Right lobe of liver (tissue), 6 donors: ENCODE results near the gene TMEM245. TPM values are rescaled to one million over a fixed set of nuclear protein-coding genes. Genes with fewer than 3 reads are reported as not detected.

ENCODE experiments used
- ATAC-seq, 4 donors: fragments of 200-7000 bp; cut with Tn5 transposase; one replicate each; pipeline ENCODE4 v1.9.1; 2020; ENCODE audit warnings: mild to moderate bottlenecking in 4 of 4, moderate library complexity in 4 of 4
- DNase-seq, 3 donors: peaks; one replicate each; pipeline ENCODE4 v3.0.0-alpha.2; 2020
- H3K27ac ChIP-seq, 3 donors: fragments of 200-600 bp; one replicate each; pipeline ENCODE4 v1.8.0; 2022
- H3K27me3 ChIP-seq, 2 donors: fragments of 200-600 bp; one replicate each; pipeline ENCODE4 v1.8.0; 2022
- H3K36me3 ChIP-seq, 4 donors: fragments of 200-600 bp; sonication (generic) in 1 of 4; one replicate each; pipeline versions ENCODE4 v1.5.1 to v1.8.0; 2017 to 2022; ENCODE audit warnings: control low read depth in 1 of 4
- H3K4me1 ChIP-seq, 4 donors: fragments of 200-600 bp; sonication (generic) in 1 of 4; one replicate each; pipeline versions ENCODE4 v1.5.1 to v1.8.0; 2017 to 2022; ENCODE audit warnings: control low read depth in 1 of 4
- H3K4me3 ChIP-seq, 3 donors: fragments of 200-600 bp; one replicate each; pipeline ENCODE4 v1.8.0; 2022
- H3K9me3 ChIP-seq, 4 donors: fragments of 200-600 bp; sonication (generic) in 1 of 4; one replicate each; pipeline versions ENCODE4 v1.5.1 to v1.8.0; 2017 to 2022; ENCODE audit warnings: control low read depth in 1 of 4
- POLR2A ChIP-seq: fragments of 450-650 bp; IDR thresholded peaks from one replicate; pipeline ENCODE4 v1.6.1; 2017; ENCODE audit warnings: antibody characterized with exemption, mild to moderate bottlenecking
- WGBS: methylation state at CpG from one replicate; pipeline ENCODE4 v1.1.6; 2018; ENCODE audit warnings: low coverage, low lambda C conversion rate; ENCODE audit not compliant: insufficient coverage; ENCODE audit errors: missing lambda C conversion rate; 5-methylcytosine and 5-hydroxymethylcytosine counted together
- intact Hi-C, 2 donors: fragments of 100-400 bp; cut with DNase I; formaldehyde crosslinking; loops; one replicate each; pipeline versions ENCODE4 v1.11.2 to v1.14.1; 2022
- total RNA-seq, 6 experiments: library from RNA; depleted of rRNA in 2 of 6; stranded (reverse); fragments of >200 nt in 2 of 6; fragmentation: NEBNext Ultra II Directional in 3 of 6; extraction: Animal tissue kit (Norgen Biotek cat#: 25700) in 3 of 6; gene quantifications; one replicate each; pipeline versions ENCODE4 v1.1.0 to v1.2.4, GENCODE V29; 2016 to 2023
- TF ChIP-seq, protein P1 (sequence below), 4 donors: fragments of 200-600 bp in 3 of 4; fragments of 450-650 bp in 1 of 4; IDR thresholded peaks; one replicate each; pipeline versions ENCODE4 v1.5.1 to v1.8.0; 2016 to 2022; ENCODE audit warnings: antibody characterized with exemption in 4 of 4, mild to moderate bottlenecking in 2 of 4
- donor health status: DM: no; HTN: yes; CAD: no.
- donor health status: DM: no; HTN: no; CAD: no.
- donor health status: DM: no; HTN: no; CAD: no.
- donor health status: DM: no; HTN: yes; CAD: no.
- donor health status: DM: no; HTN: yes; CAD: no.

The TMEM245 gene
- total RNA-seq, 6 experiments from 2014 or later: 24.7 to 39.5 (median 36.8) TPM

- WGBS: no CpG with 5 or more reads among the region's 1 CpG
- intact Hi-C loops: no loop called here
- ATAC-seq: no peak
- DNase-seq: no peak
- H3K4me1 ChIP-seq: no peaks in the 10 kb centered on the region
- H3K36me3 ChIP-seq: no peaks in the 10 kb centered on the region
- TF ChIP-seq POLR2A: no peak
- TF ChIP-seq, protein P1, sequence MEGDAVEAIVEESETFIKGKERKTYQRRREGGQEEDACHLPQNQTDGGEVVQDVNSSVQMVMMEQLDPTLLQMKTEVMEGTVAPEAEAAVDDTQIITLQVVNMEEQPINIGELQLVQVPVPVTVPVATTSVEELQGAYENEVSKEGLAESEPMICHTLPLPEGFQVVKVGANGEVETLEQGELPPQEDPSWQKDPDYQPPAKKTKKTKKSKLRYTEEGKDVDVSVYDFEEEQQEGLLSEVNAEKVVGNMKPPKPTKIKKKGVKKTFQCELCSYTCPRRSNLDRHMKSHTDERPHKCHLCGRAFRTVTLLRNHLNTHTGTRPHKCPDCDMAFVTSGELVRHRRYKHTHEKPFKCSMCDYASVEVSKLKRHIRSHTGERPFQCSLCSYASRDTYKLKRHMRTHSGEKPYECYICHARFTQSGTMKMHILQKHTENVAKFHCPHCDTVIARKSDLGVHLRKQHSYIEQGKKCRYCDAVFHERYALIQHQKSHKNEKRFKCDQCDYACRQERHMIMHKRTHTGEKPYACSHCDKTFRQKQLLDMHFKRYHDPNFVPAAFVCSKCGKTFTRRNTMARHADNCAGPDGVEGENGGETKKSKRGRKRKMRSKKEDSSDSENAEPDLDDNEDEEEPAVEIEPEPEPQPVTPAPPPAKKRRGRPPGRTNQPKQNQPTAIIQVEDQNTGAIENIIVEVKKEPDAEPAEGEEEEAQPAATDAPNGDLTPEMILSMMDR (IDR thresholded peaks at IDR 0.05): no peak
- no peak overlapping the region for H3K4me3 ChIP-seq
- no peak overlapping the region for H3K27ac ChIP-seq
- H3K27me3 ChIP-seq: no peaks in the 10 kb centered on the region
- no peaks in the 10 kb centered on the region for H3K9me3 ChIP-seq
Observed at GRCh38 chr9:109139851-109140250, 20.1 kb upstream of the TMEM245 start.

GRCh38 chr9:109138421-109138820 lies 18.7 kb upstream of the TMEM245 start:
- no peaks in the 10 kb centered on the region for H3K27me3 ChIP-seq
- H3K4me3 ChIP-seq: no peak overlapping the region
- no peaks in the 10 kb centered on the region for H3K9me3 ChIP-seq
- intact Hi-C loops: no loop called here
- H3K4me1 ChIP-seq: no peaks in the 10 kb centered on the region
- H3K36me3 ChIP-seq: no peaks in the 10 kb centered on the region
- ATAC-seq (no peak), DNase-seq (no peak)
- TF ChIP-seq, protein P1 (IDR thresholded peaks at IDR 0.05): no peak
- TF ChIP-seq POLR2A: no peak
- H3K27ac ChIP-seq: no peak overlapping the region
- WGBS: 100% methylated on average over 1 of the region's 2 CpGs

GRCh38 chr9:109134167-109134578 lies 14.4 kb upstream of the TMEM245 start:
- intact Hi-C loops: no loop called here
- DNase-seq (no peak), ATAC-seq (no peak)
- Histone ChIP-seq H3K4me1 (no peaks in the 10 kb centered on the region), H3K4me3 (no peak overlapping the region), H3K27me3 (no peaks in the 10 kb centered on the region), H3K9me3 (no peaks in the 10 kb centered on the region), H3K36me3 (no peaks in the 10 kb centered on the region), H3K27ac (no peak overlapping the region)
- TF ChIP-seq, protein P1 (IDR thresholded peaks at IDR 0.05): no peak
- no peak for TF ChIP-seq POLR2A
- 94% methylated on average over 1 of the region's 1 CpG for WGBS

GRCh38 chr9:109133533-109133932 lies 13.8 kb upstream of the TMEM245 start:
- intact Hi-C loops: no loop called here
- no peaks in the 10 kb centered on the region for H3K9me3 ChIP-seq
- WGBS: 83% methylated on average over 2 of the region's 2 CpGs
- no peaks in the 10 kb centered on the region for H3K27me3 ChIP-seq
- no peaks in the 10 kb centered on the region for H3K4me1 ChIP-seq
- no peak for ATAC-seq
- H3K27ac ChIP-seq: no peak overlapping the region
- no peak for DNase-seq
- H3K36me3 ChIP-seq: no peaks in the 10 kb centered on the region
- H3K4me3 ChIP-seq: no peak overlapping the region
- TF ChIP-seq POLR2A: no peak
- TF ChIP-seq, protein P1 (IDR thresholded peaks at IDR 0.05): no peak

- intact Hi-C loops: no loop called here
- no peak overlapping the region for H3K4me3 ChIP-seq
Observed at GRCh38 chr9:109132567-109133021, 12.8 kb upstream of the TMEM245 start.

More at GRCh38 chr9:109132567-109133021, 12.8 kb upstream of the TMEM245 start:
- H3K27me3 ChIP-seq: no peaks in the 10 kb centered on the region
- H3K36me3 ChIP-seq: no peaks in the 10 kb centered on the region
- no peaks in the 10 kb centered on the region for H3K9me3 ChIP-seq
- peak; percentile 33 to 71 (median 50) for ATAC-seq
- H3K27ac ChIP-seq: no peak overlapping the region
- WGBS: 28% methylated on average over 2 of the region's 2 CpGs
- no peak for DNase-seq
- H3K4me1 ChIP-seq: no peaks in the 10 kb centered on the region
- no peak for TF ChIP-seq POLR2A
- TF ChIP-seq, protein P1 (IDR thresholded peaks at IDR 0.05): no peak
